ENCODE data around the gene ATG14. TPM values are rescaled to one million over a fixed set of nuclear protein-coding genes. Genes with fewer than 3 reads are reported as not detected.
"Not testable (repeated sequence)": the region's sequence is repeated elsewhere in the genome, so short reads cannot be mapped to it uniquely, and the experiment has no call there.

ATG14 gene
- total RNA-seq, 1 donor from 2014 or later = 15.7 TPM

- no peak for DNase-seq
Observed at GRCh38 chr14:55350461-55350860, 61.2 kb downstream of the ATG14 start.

DNA sequence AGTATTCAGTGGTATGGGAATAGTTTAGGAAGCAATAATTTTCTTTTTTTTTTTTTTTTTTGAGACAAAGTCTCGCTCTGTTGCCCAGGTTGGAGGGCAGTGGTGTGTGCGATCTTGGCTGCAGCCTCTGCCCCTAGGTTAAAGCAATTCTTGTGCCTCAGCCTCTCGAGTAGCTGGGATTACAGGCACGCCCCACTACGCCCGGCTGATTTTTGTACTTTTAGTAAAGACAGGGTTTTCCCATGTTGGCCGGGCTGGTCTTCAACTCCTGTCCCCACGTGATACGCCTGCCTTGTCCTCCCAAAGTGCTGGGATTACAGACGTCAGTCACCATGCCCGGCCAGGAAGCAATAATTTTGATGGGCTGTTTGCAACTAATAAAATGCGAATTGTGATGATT lies 62.1 kb downstream of the ATG14 start:
- DNase-seq = no peak

- DNase-seq = no peak
Observed at GRCh38 chr14:55348766-55349453, 62.7 kb downstream of the ATG14 start.

DNA sequence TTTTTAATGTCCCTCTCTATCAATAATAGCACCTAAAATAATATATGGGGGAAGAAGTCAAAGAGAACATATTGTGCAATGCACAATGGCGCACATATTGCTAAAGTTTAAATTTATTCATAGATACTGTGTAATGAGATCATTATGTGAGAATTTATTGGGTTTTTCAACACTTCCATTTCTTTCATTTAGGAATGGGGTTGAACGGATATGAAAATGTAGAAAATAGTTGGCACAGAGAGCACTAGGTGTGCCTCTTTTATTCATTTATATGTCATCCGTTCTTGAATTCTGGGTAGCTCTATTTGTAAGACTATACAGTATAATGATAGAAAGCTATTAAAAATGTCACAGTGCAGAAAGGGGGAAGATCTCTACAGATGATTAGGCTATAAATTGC lies 63.9 kb downstream of the ATG14 start:
- no peak for DNase-seq

DNA sequence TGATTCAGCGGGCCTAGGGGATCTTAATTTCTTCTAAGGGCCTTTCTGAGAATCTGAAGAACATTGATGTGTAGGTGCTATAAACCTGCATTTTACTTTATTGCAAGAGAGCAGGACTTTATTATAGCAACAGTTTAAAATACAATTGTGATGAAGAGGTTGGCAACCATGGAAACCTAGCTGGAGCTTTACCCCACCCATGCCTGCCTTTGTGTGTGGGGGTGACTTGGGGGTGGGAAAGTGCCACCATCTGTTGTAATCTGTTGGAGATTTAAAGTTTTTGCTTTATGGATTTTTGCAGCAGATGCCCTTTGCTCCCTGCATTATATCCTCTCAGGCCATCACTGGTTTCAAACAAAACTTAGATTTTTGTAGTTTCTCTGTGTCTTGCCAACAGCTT lies 64.6 kb downstream of the ATG14 start:
- no peak for DNase-seq

DNA sequence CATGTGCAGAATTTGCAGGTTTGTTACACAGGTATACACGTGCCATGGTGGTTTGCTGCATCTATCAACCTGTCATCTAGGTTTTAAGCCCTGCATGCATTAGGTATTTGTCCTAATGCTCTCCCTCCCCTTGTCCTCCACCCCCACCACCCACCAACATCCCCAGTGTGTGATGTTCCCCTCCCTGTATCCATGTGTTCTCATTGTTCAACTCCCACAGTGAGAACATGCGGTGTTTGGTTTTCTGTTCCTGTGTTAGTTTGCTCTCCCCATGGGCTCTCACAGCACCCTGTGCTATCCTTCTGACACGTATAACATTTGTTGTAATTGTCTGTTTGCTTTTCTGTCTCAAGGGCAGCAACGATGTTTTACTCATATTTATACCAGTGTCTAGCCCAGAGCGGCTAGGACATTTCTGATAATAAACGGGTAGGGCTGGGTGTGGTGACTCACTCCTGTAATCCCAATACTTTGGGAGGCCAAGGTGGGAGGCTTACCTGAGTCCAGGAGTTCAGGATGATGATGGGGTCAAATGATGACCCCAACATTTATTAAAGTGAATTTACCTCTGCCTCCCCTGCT lies 67.0 kb downstream of the ATG14 start:
- not testable (repeated sequence) for DNase-seq

- DNase-seq = no peak
Observed at GRCh38 chr14:55341781-55342180, 69.8 kb downstream of the ATG14 start.

- no peak for DNase-seq
Observed at GRCh38 chr14:55340482-55340881, 71.1 kb downstream of the ATG14 start.

DNA sequence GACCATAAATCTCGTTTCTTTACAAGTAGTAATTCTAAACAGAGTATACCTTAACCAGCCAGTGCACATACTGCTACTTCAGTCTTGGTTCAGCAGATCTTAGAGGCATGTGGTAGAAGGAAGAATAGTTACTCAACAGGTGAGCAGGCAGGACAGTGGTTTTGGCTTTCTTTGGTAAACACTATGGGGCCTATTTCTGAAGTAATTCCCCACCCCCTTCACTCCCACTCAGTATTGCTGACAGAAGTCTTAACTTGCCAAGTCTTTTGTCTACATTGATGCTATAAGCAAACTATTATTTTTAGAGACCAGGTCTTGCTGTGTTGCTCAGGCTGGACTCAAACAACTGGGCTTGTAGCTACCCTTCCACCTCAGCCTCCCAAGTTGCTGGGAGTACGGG lies 71.9 kb downstream of the ATG14 start:
- DNase-seq = no peak

GRCh38 chr14:55336691-55337090 lies 74.9 kb downstream of the ATG14 start:
- no peak for DNase-seq

- peak; percentile 32 for DNase-seq
Observed at GRCh38 chr14:55336162-55336561, 75.5 kb downstream of the ATG14 start.

GRCh38 chr14:55333711-55334485 lies 77.7 kb downstream of the ATG14 start:
- DNase-seq = no peak

GRCh38 chr14:55332654-55333570 lies 78.7 kb downstream of the ATG14 start:
- DNase-seq = no peak

- DNase-seq = no peak
Observed at GRCh38 chr14:55329999-55330710, 81.5 kb downstream of the ATG14 start.

DNA sequence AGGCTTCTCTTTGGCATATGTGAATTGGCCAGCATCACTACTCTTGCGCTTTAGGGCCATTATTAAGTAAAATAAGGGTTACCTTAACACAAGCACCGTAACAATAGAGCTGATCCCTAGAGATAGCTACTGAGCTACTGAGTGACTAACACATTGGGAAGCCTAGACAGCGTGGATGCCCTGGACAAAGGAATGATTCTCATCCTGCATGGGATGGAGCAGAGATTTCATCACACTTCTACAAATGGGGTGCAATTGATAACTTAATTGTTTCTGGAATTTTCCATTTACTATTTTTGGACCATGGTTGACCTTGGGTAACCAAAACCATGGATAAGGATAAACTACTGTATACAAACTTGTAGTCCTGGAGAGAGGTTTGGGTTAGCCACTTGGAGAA lies 83.3 kb downstream of the ATG14 start:
- DNase-seq = peak; percentile 17

DNA sequence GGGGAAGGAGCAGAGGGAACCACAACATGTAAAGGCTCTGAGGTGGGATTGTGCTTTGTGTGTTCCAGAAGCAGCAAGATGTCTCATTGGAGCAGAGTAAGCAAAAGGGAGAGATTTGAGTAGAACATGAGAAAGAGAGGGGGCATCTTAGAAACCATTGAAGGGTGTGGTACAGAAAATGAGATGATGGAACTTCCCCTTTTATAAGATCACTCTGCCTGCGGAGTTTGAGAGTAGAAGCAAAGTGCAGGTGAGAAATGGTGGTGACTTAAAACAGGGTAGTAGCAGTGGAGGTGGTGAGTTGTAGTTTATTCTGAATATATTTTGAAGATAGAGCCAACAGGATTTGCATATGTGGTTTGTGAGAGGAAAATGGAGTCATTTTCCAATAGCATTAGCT lies 84.5 kb downstream of the ATG14 start:
- DNase-seq = no peak

DNA sequence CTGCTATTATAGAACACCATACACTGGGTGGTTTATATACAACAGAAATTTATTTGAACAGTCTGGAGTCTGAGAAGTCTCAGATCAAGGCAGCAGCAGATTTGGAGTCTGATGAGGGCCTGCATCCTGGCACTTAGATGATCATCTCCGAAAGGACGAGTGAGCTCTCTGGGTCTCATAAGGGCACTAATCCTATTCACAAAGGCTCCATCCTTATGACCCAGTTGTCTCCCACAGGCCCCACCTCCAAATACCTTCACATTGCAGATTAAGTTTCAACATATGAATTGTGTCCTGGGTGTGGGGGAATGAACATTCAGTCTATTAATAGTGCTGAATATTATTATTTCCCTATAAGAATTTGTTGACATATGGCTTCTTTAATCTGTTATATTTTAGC lies 86.8 kb downstream of the ATG14 start:
- DNase-seq = no peak

- DNase-seq = no peak
Observed at GRCh38 chr14:55323910-55324309, 87.7 kb downstream of the ATG14 start.

GRCh38 chr14:55318694-55319093 lies 92.9 kb downstream of the ATG14 start:
- no peak for DNase-seq

DNA sequence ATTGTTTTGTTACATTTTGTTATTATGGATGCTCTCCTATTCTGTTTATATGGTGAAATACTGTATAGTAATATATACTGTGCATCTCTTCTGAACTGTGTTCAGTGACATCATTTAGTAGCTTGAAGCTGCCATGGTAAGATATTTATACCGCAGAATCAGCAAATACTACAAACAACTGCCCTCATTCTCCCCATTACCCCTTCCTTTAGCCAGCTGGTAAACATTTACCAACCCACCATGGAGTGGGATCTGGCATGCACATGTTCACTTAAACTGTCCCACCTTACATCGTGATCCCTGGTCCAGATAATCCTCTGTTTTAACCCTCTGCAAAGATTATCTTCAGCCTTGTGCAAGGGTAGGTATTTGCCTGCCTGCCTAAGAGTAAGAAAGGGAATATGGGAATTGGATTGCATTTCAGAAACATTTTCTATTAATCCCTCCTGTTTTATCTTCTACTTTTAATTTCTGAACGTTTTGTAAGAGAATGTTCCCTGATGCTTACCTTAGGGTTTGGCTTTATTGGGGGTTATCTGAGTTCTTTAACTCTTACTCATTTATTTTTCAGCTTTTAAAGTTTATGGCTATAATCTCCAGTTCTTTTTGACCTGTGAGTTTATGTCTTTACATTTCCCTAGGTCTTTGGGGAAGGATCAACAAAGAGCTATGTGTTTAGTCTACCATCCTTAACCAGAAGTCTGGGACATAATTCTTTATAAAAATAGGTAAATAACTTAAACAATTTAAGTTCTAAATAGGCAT lies 93.9 kb downstream of the ATG14 start:
- DNase-seq = no peak

DNA sequence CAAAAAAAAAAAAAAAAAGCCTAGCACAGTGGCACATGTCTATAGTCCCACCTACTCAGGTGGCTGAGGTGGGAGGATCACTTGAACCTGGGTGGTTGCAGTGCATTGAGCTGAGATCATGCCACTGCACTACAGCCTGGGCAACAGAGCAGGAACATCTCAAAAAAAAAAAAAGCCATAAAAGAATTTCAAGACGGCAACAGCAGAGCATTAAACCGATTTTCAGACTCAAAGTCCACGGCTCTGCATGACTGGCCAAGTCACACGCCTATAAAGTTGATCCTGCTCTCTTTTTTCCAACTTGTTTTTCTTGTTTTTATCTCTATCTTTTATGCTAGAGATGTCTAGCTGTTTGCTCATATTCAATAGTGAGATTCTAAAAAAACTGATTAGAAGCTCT lies 95.1 kb downstream of the ATG14 start:
- DNase-seq = no peak

Data from dermis blood vessel endothelial cell (primary cell).